H1 (cell line): ENCODE data around the gene TTC28.

Experiments used
- CTCF ChIP-seq, 3 experiments: IDR thresholded peaks; 1 replicate in 2 of 3; 2 replicates in 1 of 3; pipeline versions ENCODE4 v1.5.1 to v1.6.1; 2011; ENCODE audit warnings: low read length in 3 of 3, mild to moderate bottlenecking in 3 of 3, inconsistent platforms in 2 of 3, low read depth in 1 of 3, moderate library complexity in 1 of 3; ENCODE audit not compliant: insufficient read depth in 1 of 3; ENCODE audit errors: control extremely low read depth in 1 of 3
- PHF8 ChIP-seq: fragments of 200-600 bp; sonication (generic); conservative IDR thresholded peaks from 2 replicates; pipeline ENCODE4 v1.7.1; 2012; ENCODE audit warnings: low read depth, mild to moderate bottlenecking, inconsistent platforms, low read length, moderate library complexity
- POLR2AphosphoS5 ChIP-seq: IDR thresholded peaks from 2 replicates; pipeline ENCODE4 v1.6.1; 2011; ENCODE audit warnings: low read depth, low read length
- SP1 ChIP-seq: IDR thresholded peaks from 2 replicates; pipeline ENCODE4 v1.6.1; 2011; ENCODE audit warnings: low read depth, low read length
- SRF ChIP-seq: IDR thresholded peaks from 2 replicates; pipeline ENCODE4 v1.6.1; 2011; ENCODE audit warnings: mild to moderate bottlenecking, low read depth, low read length, moderate library complexity

- TF ChIP-seq POLR2AphosphoS5 (no peak), SP1 (no peak), PHF8 (no peak), CTCF (IDR thresholded peaks at IDR 0.05; ENCODE audit: control extremely low read depth in 1 of 3, insufficient read depth in 1 of 3, low read depth in 1 of 3, low read length in 3 of 3) (no peak), SRF (no peak)
Measured at GRCh38 chr22:28609921-28610320, 69.7 kb downstream of the TTC28 start.
